Endothelial cell of umbilical vein (primary cell): ENCODE results near the gene CHPF2.

Source experiments
- CTCF ChIP-seq, 2 donors: IDR thresholded peaks; 1 replicate in 1 of 2; 2 replicates in 1 of 2; pipeline ENCODE4 v1.5.1; 2011; ENCODE audit warnings: low read length in 2 of 2, mild to moderate bottlenecking in 2 of 2, moderate library complexity in 2 of 2, control low read depth in 1 of 2, inconsistent platforms in 1 of 2, low read depth in 1 of 2; ENCODE audit not compliant: insufficient read depth in 1 of 2; ENCODE audit errors: extremely low read depth in 1 of 2
- EZH2 ChIP-seq: IDR thresholded peaks from 2 replicates; pipeline ENCODE4 v1.6.1; 2012; ENCODE audit warnings: borderline replicate concordance, low read depth, mild to moderate bottlenecking, moderate library complexity, low read length, inconsistent platforms; ENCODE audit not compliant: severe bottlenecking
- MYC ChIP-seq: IDR thresholded peaks from one replicate; pipeline ENCODE4 v1.6.1; 2011; ENCODE audit warnings: mild to moderate bottlenecking, low read depth, low read length
- POLR2A ChIP-seq: IDR thresholded peaks from 2 replicates; pipeline ENCODE4 v1.6.1; 2012; ENCODE audit warnings: low read depth, mild to moderate bottlenecking, control low read depth, low read length

- TF ChIP-seq POLR2A (no peak), EZH2 (no peak), CTCF (IDR thresholded peaks at IDR 0.05; ENCODE audit: extremely low read depth in 1 of 2, insufficient read depth in 1 of 2, low read depth in 1 of 2, low read length in 2 of 2) (no peak), MYC (no peak)
Observed at GRCh38 chr7:151212626-151213025, 19.7 kb upstream of the CHPF2 start.
